SH-SY5Y (cell line): ENCODE data around the gene ARHGAP15.

Experiments used
- GATA2 ChIP-seq: IDR thresholded peaks from 2 replicates; pipeline ENCODE4 v1.6.1; 2011; ENCODE audit warnings: mild to moderate bottlenecking, low read depth, low read length
- GATA3 ChIP-seq: IDR thresholded peaks from 2 replicates; pipeline ENCODE4 v1.6.1; 2011; ENCODE audit warnings: low read depth, mild to moderate bottlenecking, low read length, moderate library complexity

DNA sequence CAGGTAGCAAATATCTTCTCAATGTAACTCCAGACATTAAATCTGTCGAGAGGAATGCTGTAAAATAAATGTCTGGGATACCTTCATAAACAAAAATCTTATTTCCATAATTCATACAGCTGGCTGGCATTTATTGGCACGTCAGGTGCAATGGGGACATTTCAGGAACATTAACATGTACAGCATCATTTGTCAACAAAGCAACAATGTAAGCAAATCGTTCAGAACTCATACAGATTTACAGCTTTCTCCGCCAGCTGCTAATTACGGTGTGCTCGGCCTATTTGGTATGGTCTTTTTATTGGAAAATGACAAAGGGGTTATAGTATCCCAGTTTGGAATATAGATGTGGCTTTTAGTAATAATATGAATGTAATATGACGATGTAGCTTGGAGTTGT lies 464.9 kb downstream of the ARHGAP15 start:
- no peak for TF ChIP-seq GATA2
- TF ChIP-seq GATA3: no peak
